ENCODE data around the gene ERCC5.

The ERCC5 gene

GRCh38 chr13:102862624-102863210 lies 16.9 kb downstream of the ERCC5 start:
- H3K4ac ChIP-seq (ENCODE audit: low read depth, low read length) = no peak overlapping the region
- H3K4me1 ChIP-seq (ENCODE audit: control insufficient read depth in 1 of 2, insufficient read depth in 2 of 2, low read length in 2 of 2) = no peaks in the 10 kb centered on the region
- H3K4me3 ChIP-seq (ENCODE audit: low read depth, low read length) = no peak overlapping the region
- H3K9me3 ChIP-seq (ENCODE audit: insufficient read depth, low read depth, low read length) = no peaks in the 10 kb centered on the region
- no peak overlapping the region for H3K27ac ChIP-seq (ENCODE audit: low read depth, low read length)
- H4K12ac ChIP-seq (ENCODE audit: low read depth, low read length) = no peak overlapping the region
- H2BK120ac ChIP-seq (ENCODE audit: insufficient read depth, low read length, poor library complexity) = no peak overlapping the region
- no peaks in the 10 kb centered on the region for H3K79me2 ChIP-seq (ENCODE audit: control insufficient read depth, insufficient read depth, low read length, poor library complexity)
- H4K8ac ChIP-seq (ENCODE audit: low read depth, low read length) = no peak overlapping the region
- H3K23ac ChIP-seq (ENCODE audit: low read length) = no peak overlapping the region
- DNase-seq = no peak
- no peaks in the 10 kb centered on the region for H3K27me3 ChIP-seq (ENCODE audit: insufficient read depth, low read length)
- no peak overlapping the region for H3K9ac ChIP-seq (ENCODE audit: low read length)
- H3K14ac ChIP-seq (ENCODE audit: low read length) = no peak overlapping the region
- no peak overlapping the region for H4K91ac ChIP-seq (ENCODE audit: low read depth, low read length)
- H2AK5ac ChIP-seq (ENCODE audit: low read length) = no peak overlapping the region
- no peak overlapping the region for H3K4me2 ChIP-seq (ENCODE audit: low read length)
- no peak overlapping the region for H2BK12ac ChIP-seq (ENCODE audit: low read length)
- H3K36me3 ChIP-seq (ENCODE audit: control insufficient read depth in 1 of 2, insufficient read depth in 2 of 2, low read length in 2 of 2) = peaks cover 26 to 44% of the 10 kb centered on the region in 2 experiments
- H2AFZ ChIP-seq (ENCODE audit: insufficient read depth, low read length, poor library complexity) = no peak overlapping the region
- no peak overlapping the region for H2BK5ac ChIP-seq (ENCODE audit: low read depth, low read length, poor library complexity)
- WGBS (ENCODE audit: extremely low coverage, insufficient coverage, insufficient read length) = no CpG with 5 or more reads among the region's 13 CpGs
- no peaks in the 10 kb centered on the region for H3K79me1 ChIP-seq (ENCODE audit: low read length)
- no peak overlapping the region for H3K18ac ChIP-seq (ENCODE audit: low read length)

GRCh38 chr13:102863590-102863989 lies 17.8 kb downstream of the ERCC5 start:
- Histone ChIP-seq H2AFZ (ENCODE audit: insufficient read depth, low read length, poor library complexity) (no peak overlapping the region), H3K79me1 (ENCODE audit: low read length) (no peaks in the 10 kb centered on the region), H4K91ac (ENCODE audit: low read depth, low read length) (no peak overlapping the region), H3K9ac (ENCODE audit: low read length) (no peak overlapping the region), H3K27me3 (ENCODE audit: insufficient read depth, low read length) (no peaks in the 10 kb centered on the region), H3K4me3 (ENCODE audit: low read depth, low read length) (no peak overlapping the region), H3K14ac (ENCODE audit: low read length) (no peak overlapping the region), H3K23ac (ENCODE audit: low read length) (no peak overlapping the region), H3K4ac (ENCODE audit: low read depth, low read length) (no peak overlapping the region), H3K79me2 (ENCODE audit: control insufficient read depth, insufficient read depth, low read length, poor library complexity) (no peaks in the 10 kb centered on the region), H3K18ac (ENCODE audit: low read length) (no peak overlapping the region), H3K4me2 (ENCODE audit: low read length) (no peak overlapping the region), H2BK12ac (ENCODE audit: low read length) (no peak overlapping the region), H2BK5ac (ENCODE audit: low read depth, low read length, poor library complexity) (no peak overlapping the region), H2BK120ac (ENCODE audit: insufficient read depth, low read length, poor library complexity) (no peak overlapping the region), H3K27ac (ENCODE audit: low read depth, low read length) (no peak overlapping the region), H2AK5ac (ENCODE audit: low read length) (no peak overlapping the region), H3K9me3 (ENCODE audit: insufficient read depth, low read depth, low read length) (no peaks in the 10 kb centered on the region), H4K12ac (ENCODE audit: low read depth, low read length) (no peak overlapping the region), H3K4me1 (ENCODE audit: control insufficient read depth in 1 of 2, insufficient read depth in 2 of 2, low read length in 2 of 2) (no peaks in the 10 kb centered on the region), H4K8ac (ENCODE audit: low read depth, low read length) (no peak overlapping the region), H3K36me3 (ENCODE audit: control insufficient read depth in 1 of 2, insufficient read depth in 2 of 2, low read length in 2 of 2) (peaks cover 26 to 47% of the 10 kb centered on the region in 2 experiments)
- WGBS (ENCODE audit: extremely low coverage, insufficient coverage, insufficient read length) = no CpG with 5 or more reads among the region's 4 CpGs
- no peak for DNase-seq

GRCh38 chr13:102868366-102868936 lies 22.6 kb downstream of the ERCC5 start:
- no peak overlapping the region for H3K4me2 ChIP-seq (ENCODE audit: low read length)
- no CpG with 5 or more reads among the region's 5 CpGs for WGBS (ENCODE audit: extremely low coverage, insufficient coverage, insufficient read length)
- H2AFZ ChIP-seq (ENCODE audit: insufficient read depth, low read length, poor library complexity) = no peak overlapping the region
- no peak overlapping the region for H2BK120ac ChIP-seq (ENCODE audit: insufficient read depth, low read length, poor library complexity)
- no peak for DNase-seq
- no peak overlapping the region for H2AK5ac ChIP-seq (ENCODE audit: low read length)
- H4K12ac ChIP-seq (ENCODE audit: low read depth, low read length) = no peak overlapping the region
- H3K79me2 ChIP-seq (ENCODE audit: control insufficient read depth, insufficient read depth, low read length, poor library complexity) = no peaks in the 10 kb centered on the region
- H4K8ac ChIP-seq (ENCODE audit: low read depth, low read length) = no peak overlapping the region
- no peak overlapping the region for H3K14ac ChIP-seq (ENCODE audit: low read length)
- no peak overlapping the region for H3K23ac ChIP-seq (ENCODE audit: low read length)
- no peak overlapping the region for H3K4ac ChIP-seq (ENCODE audit: low read depth, low read length)
- H3K27me3 ChIP-seq (ENCODE audit: insufficient read depth, low read length) = no peaks in the 10 kb centered on the region
- no peak overlapping the region for H2BK12ac ChIP-seq (ENCODE audit: low read length)
- H3K4me3 ChIP-seq (ENCODE audit: low read depth, low read length) = no peak overlapping the region
- H3K79me1 ChIP-seq (ENCODE audit: low read length) = no peaks in the 10 kb centered on the region
- H3K36me3 ChIP-seq (ENCODE audit: control insufficient read depth in 1 of 2, insufficient read depth in 2 of 2, low read length in 2 of 2) = peaks cover 18 to 34% of the 10 kb centered on the region in 2 experiments
- H3K9ac ChIP-seq (ENCODE audit: low read length) = no peak overlapping the region
- H3K18ac ChIP-seq (ENCODE audit: low read length) = no peak overlapping the region
- H3K9me3 ChIP-seq (ENCODE audit: insufficient read depth, low read depth, low read length) = no peaks in the 10 kb centered on the region
- H3K4me1 ChIP-seq (ENCODE audit: control insufficient read depth in 1 of 2, insufficient read depth in 2 of 2, low read length in 2 of 2) = no peaks in the 10 kb centered on the region
- H3K27ac ChIP-seq (ENCODE audit: low read depth, low read length) = no peak overlapping the region
- H2BK5ac ChIP-seq (ENCODE audit: low read depth, low read length, poor library complexity) = no peak overlapping the region
- H4K91ac ChIP-seq (ENCODE audit: low read depth, low read length) = no peak overlapping the region

- H3K79me2 ChIP-seq (ENCODE audit: control insufficient read depth, insufficient read depth, low read length, poor library complexity) = no peaks in the 10 kb centered on the region
- H3K14ac ChIP-seq (ENCODE audit: low read length) = no peak overlapping the region
- H4K12ac ChIP-seq (ENCODE audit: low read depth, low read length) = no peak overlapping the region
- no peaks in the 10 kb centered on the region for H3K4me1 ChIP-seq (ENCODE audit: control insufficient read depth in 1 of 2, insufficient read depth in 2 of 2, low read length in 2 of 2)
- H3K9ac ChIP-seq (ENCODE audit: low read length) = no peak overlapping the region
- no peak overlapping the region for H2AFZ ChIP-seq (ENCODE audit: insufficient read depth, low read length, poor library complexity)
- H2BK12ac ChIP-seq (ENCODE audit: low read length) = no peak overlapping the region
- no peak overlapping the region for H3K23ac ChIP-seq (ENCODE audit: low read length)
- H2BK120ac ChIP-seq (ENCODE audit: insufficient read depth, low read length, poor library complexity) = no peak overlapping the region
- no peak overlapping the region for H3K4me2 ChIP-seq (ENCODE audit: low read length)
- H2BK5ac ChIP-seq (ENCODE audit: low read depth, low read length, poor library complexity) = no peak overlapping the region
- no CpG with 5 or more reads among the region's 5 CpGs for WGBS (ENCODE audit: extremely low coverage, insufficient coverage, insufficient read length)
- H3K27me3 ChIP-seq (ENCODE audit: insufficient read depth, low read length) = no peaks in the 10 kb centered on the region
- H3K27ac ChIP-seq (ENCODE audit: low read depth, low read length) = no peak overlapping the region
- no peak overlapping the region for H3K4me3 ChIP-seq (ENCODE audit: low read depth, low read length)
- no peak overlapping the region for H3K18ac ChIP-seq (ENCODE audit: low read length)
- no peak overlapping the region for H2AK5ac ChIP-seq (ENCODE audit: low read length)
- DNase-seq = no peak
- H3K4ac ChIP-seq (ENCODE audit: low read depth, low read length) = no peak overlapping the region
- no peaks in the 10 kb centered on the region for H3K9me3 ChIP-seq (ENCODE audit: insufficient read depth, low read depth, low read length)
- H3K36me3 ChIP-seq (ENCODE audit: control insufficient read depth in 1 of 2, insufficient read depth in 2 of 2, low read length in 2 of 2) = peaks cover 14 to 26% of the 10 kb centered on the region in 2 experiments
- H4K91ac ChIP-seq (ENCODE audit: low read depth, low read length) = no peak overlapping the region
- H3K79me1 ChIP-seq (ENCODE audit: low read length) = no peaks in the 10 kb centered on the region
- no peak overlapping the region for H4K8ac ChIP-seq (ENCODE audit: low read depth, low read length)
These were observed 24.3 kb downstream of the ERCC5 start for GRCh38 chr13:102869948-102870676.

Data from trophoblast cell (in vitro differentiated cells and primary cell).